ENCODE results near the gene POF1B.

The POF1B gene

DNA sequence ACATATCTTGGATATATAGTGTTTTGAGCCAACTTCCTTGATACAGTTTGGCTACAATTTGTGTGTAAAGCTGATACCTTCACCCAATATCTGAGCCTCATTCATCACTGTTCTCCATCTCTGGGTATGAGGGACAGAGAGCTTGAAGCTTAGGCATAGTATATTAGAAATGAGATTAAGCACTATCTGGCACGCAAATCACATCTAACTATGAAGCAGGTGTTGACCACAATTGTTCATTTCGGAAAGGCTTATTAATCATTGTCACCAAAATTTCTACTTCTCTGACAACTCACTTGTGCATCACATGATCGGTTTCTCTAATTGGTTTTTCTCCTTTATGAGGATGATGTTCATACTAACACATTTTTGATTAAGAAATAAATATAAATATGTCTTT is 2.1 kb upstream of the POF1B start:
- H3K36me3 ChIP-seq (ENCODE audit: low read depth) = no peaks in the 10 kb centered on the region
- ATAC-seq (ENCODE audit: low read depth) = no peak
- H3K9me3 ChIP-seq (ENCODE audit: severe bottlenecking) = no peaks in the 10 kb centered on the region
- DNase-seq (ENCODE audit: low spot score) = no peak
- H3K27ac ChIP-seq (ENCODE audit: poor library complexity, severe bottlenecking) = no peak overlapping the region
- H3K27me3 ChIP-seq (ENCODE audit: insufficient read depth, poor library complexity, severe bottlenecking) = no peaks in the 10 kb centered on the region
- TF ChIP-seq, protein P1, sequence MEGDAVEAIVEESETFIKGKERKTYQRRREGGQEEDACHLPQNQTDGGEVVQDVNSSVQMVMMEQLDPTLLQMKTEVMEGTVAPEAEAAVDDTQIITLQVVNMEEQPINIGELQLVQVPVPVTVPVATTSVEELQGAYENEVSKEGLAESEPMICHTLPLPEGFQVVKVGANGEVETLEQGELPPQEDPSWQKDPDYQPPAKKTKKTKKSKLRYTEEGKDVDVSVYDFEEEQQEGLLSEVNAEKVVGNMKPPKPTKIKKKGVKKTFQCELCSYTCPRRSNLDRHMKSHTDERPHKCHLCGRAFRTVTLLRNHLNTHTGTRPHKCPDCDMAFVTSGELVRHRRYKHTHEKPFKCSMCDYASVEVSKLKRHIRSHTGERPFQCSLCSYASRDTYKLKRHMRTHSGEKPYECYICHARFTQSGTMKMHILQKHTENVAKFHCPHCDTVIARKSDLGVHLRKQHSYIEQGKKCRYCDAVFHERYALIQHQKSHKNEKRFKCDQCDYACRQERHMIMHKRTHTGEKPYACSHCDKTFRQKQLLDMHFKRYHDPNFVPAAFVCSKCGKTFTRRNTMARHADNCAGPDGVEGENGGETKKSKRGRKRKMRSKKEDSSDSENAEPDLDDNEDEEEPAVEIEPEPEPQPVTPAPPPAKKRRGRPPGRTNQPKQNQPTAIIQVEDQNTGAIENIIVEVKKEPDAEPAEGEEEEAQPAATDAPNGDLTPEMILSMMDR (IDR thresholded peaks at IDR 0.05; ENCODE audit: poor library complexity, severe bottlenecking) = no peak
- no peak overlapping the region for H3K4me3 ChIP-seq (ENCODE audit: severe bottlenecking)
- no peaks in the 10 kb centered on the region for H3K4me1 ChIP-seq (ENCODE audit: insufficient read depth, poor library complexity, severe bottlenecking)

DNA sequence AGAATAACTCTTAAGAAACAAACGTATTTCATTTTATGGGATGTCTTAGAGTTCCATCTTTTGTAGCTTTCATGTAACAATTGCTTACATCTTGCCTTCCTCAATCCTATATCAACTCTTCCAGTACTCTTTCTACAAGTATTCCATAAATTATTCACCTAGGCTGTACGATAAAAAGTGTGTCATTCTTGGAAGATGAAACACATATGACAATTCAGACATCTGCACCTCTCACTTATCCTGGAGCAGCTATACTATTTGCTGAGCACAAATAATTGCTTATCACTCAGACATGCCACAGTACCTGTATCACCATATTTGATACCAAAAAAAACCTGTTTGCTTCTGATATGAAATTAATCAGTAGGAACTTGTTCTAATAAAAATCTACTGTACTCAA is 1.0 kb downstream of the POF1B start:
- no peaks in the 10 kb centered on the region for H3K9me3 ChIP-seq (ENCODE audit: severe bottlenecking)
- no peak overlapping the region for H3K27ac ChIP-seq (ENCODE audit: poor library complexity, severe bottlenecking)
- no peaks in the 10 kb centered on the region for H3K4me1 ChIP-seq (ENCODE audit: insufficient read depth, poor library complexity, severe bottlenecking)
- no peaks in the 10 kb centered on the region for H3K27me3 ChIP-seq (ENCODE audit: insufficient read depth, poor library complexity, severe bottlenecking)
- TF ChIP-seq, protein P1 (IDR thresholded peaks at IDR 0.05; ENCODE audit: poor library complexity, severe bottlenecking) = no peak
- ATAC-seq (ENCODE audit: low read depth) (no peak), DNase-seq (ENCODE audit: low spot score) (no peak)
- H3K36me3 ChIP-seq (ENCODE audit: low read depth) = no peaks in the 10 kb centered on the region
- no peak overlapping the region for H3K4me3 ChIP-seq (ENCODE audit: severe bottlenecking)

DNA sequence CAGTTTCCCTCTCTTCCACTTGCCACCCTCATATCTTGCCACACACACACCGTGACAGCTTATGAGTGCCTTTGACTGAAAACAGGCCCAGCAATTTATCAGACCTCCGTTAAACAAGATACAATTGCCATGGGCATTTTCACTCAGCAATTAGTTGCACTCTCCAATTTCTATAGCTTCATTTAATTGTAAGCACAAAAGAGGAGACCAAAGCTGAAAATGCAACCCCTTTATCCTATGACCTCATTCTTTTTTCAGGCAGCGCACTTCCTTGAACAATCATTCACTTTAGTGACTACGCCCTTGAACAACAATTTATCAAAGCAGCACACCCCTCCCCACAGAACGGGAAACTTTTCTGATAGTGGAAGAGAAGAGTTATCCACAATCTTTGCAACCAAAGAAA is 4.1 kb downstream of the POF1B start:
- no peak overlapping the region for H3K27ac ChIP-seq (ENCODE audit: poor library complexity, severe bottlenecking)
- H3K36me3 ChIP-seq (ENCODE audit: low read depth) = no peaks in the 10 kb centered on the region
- TF ChIP-seq, protein P1 (IDR thresholded peaks at IDR 0.05; ENCODE audit: poor library complexity, severe bottlenecking) = no peak
- DNase-seq (ENCODE audit: low spot score) (no peak), ATAC-seq (ENCODE audit: low read depth) (no peak)
- H3K4me3 ChIP-seq (ENCODE audit: severe bottlenecking) = no peak overlapping the region
- no peaks in the 10 kb centered on the region for H3K4me1 ChIP-seq (ENCODE audit: insufficient read depth, poor library complexity, severe bottlenecking)
- H3K9me3 ChIP-seq (ENCODE audit: severe bottlenecking) = no peaks in the 10 kb centered on the region
- H3K27me3 ChIP-seq (ENCODE audit: insufficient read depth, poor library complexity, severe bottlenecking) = no peaks in the 10 kb centered on the region

- DNase-seq (ENCODE audit: low spot score) = no peak
- no peak for ATAC-seq (ENCODE audit: low read depth)
- Histone ChIP-seq H3K4me1 (ENCODE audit: insufficient read depth, poor library complexity, severe bottlenecking) (no peaks in the 10 kb centered on the region), H3K27ac (ENCODE audit: poor library complexity, severe bottlenecking) (no peak overlapping the region), H3K9me3 (ENCODE audit: severe bottlenecking) (no peaks in the 10 kb centered on the region), H3K27me3 (ENCODE audit: insufficient read depth, poor library complexity, severe bottlenecking) (no peaks in the 10 kb centered on the region), H3K36me3 (ENCODE audit: low read depth) (no peaks in the 10 kb centered on the region), H3K4me3 (ENCODE audit: severe bottlenecking) (no peak overlapping the region)
- TF ChIP-seq, protein P1 (IDR thresholded peaks at IDR 0.05; ENCODE audit: poor library complexity, severe bottlenecking) = no peak
These were observed 14.0 kb downstream of the POF1B start for GRCh38 chrX:85365370-85365995.

- no peaks in the 10 kb centered on the region for H3K9me3 ChIP-seq (ENCODE audit: severe bottlenecking)
- DNase-seq (ENCODE audit: low spot score) = no peak
- TF ChIP-seq, protein P1 (IDR thresholded peaks at IDR 0.05; ENCODE audit: poor library complexity, severe bottlenecking) = no peak
- ATAC-seq (ENCODE audit: low read depth) = no peak
- no peaks in the 10 kb centered on the region for H3K27me3 ChIP-seq (ENCODE audit: insufficient read depth, poor library complexity, severe bottlenecking)
- no peaks in the 10 kb centered on the region for H3K4me1 ChIP-seq (ENCODE audit: insufficient read depth, poor library complexity, severe bottlenecking)
- H3K36me3 ChIP-seq (ENCODE audit: low read depth) = no peaks in the 10 kb centered on the region
- H3K27ac ChIP-seq (ENCODE audit: poor library complexity, severe bottlenecking) = no peak overlapping the region
- no peak overlapping the region for H3K4me3 ChIP-seq (ENCODE audit: severe bottlenecking)
These were observed 20.4 kb downstream of the POF1B start for GRCh38 chrX:85359051-85359450.

All from RWPE2 (cell line).